B cell (primary cell): ENCODE measurements around the gene HEG1. TPM values are rescaled to one million over a fixed set of nuclear protein-coding genes. Genes with fewer than 3 reads are reported as not detected.

Experiments used
- ATAC-seq: fragments of 200-7000 bp; cut with Tn5 transposase; one replicate; pipeline ENCODE4 v1.10.0; 2021; ENCODE audit warnings: low read depth, mild to moderate bottlenecking, moderate number of reproducible peaks, moderate library complexity
- CTCF ChIA-PET: fragments of 350-600 bp; sonication (Branson Sonifier 250); formaldehyde crosslinking; loops from one replicate; lab custom pipeline; 2021; ENCODE audit warnings: antibody characterized with exemption, inconsistent platforms; lab: Charles Lee
- POLR2A ChIA-PET: fragments of 350-600 bp; sonication (Branson Sonifier 250); formaldehyde crosslinking; loops from one replicate; lab custom pipeline; 2021; ENCODE audit warnings: antibody characterized with exemption; lab: Charles Lee
- DNase-seq: peaks from one replicate; pipeline ENCODE4 v3.0.0; 2013
- H2AFZ ChIP-seq: 2 replicates; pipeline ENCODE4 v1.6.1; 2012; ENCODE audit warnings: mild to moderate bottlenecking, low read depth, low read length; ENCODE audit not compliant: insufficient read depth, poor library complexity, severe bottlenecking
- H3K27ac ChIP-seq, 2 donors: 1 replicate in 1 of 2; 2 replicates in 1 of 2; pipeline ENCODE4 v1.5.1; 2012 to 2013; ENCODE audit warnings: low read length in 2 of 2, mild to moderate bottlenecking in 2 of 2, moderate library complexity in 1 of 2
- H3K27me3 ChIP-seq, 4 experiments: fragments of 200-600 bp in 1 of 4; sonication (generic) in 1 of 4; replicated peaks in 1 of 4; 1 replicate in 2 of 4; 2 replicates in 2 of 4; pipeline versions ENCODE4 v1.6.1 to v1.7.0; 2013 to 2016; ENCODE audit warnings: low read length in 3 of 4, mild to moderate bottlenecking in 2 of 4, mixed read lengths in 1 of 4, moderate library complexity in 1 of 4; ENCODE audit not compliant: insufficient read depth in 4 of 4, control insufficient read depth in 3 of 4; ENCODE audit errors: control extremely low read depth in 1 of 4
- H3K36me3 ChIP-seq, 2 experiments: replicated peaks in 1 of 2; 1 replicate in 1 of 2; 2 replicates in 1 of 2; pipeline versions ENCODE4 v1.6.1 to v1.7.1; 2013; ENCODE audit warnings: low read length in 1 of 2; ENCODE audit not compliant: insufficient read depth in 2 of 2, control insufficient read depth in 1 of 2; ENCODE audit errors: control extremely low read depth in 1 of 2, extremely low read depth in 1 of 2
- H3K4me1 ChIP-seq, 2 donors: fragments of 200-600 bp in 1 of 2; sonication (generic) in 1 of 2; 1 replicate in 1 of 2; 2 replicates in 1 of 2; pipeline versions ENCODE4 v1.5.1 to v1.6.1; 2013 to 2017; ENCODE audit warnings: low read length in 2 of 2; ENCODE audit not compliant: control insufficient read depth in 2 of 2, insufficient read depth in 2 of 2
- H3K4me2 ChIP-seq: replicated peaks from 2 replicates; pipeline ENCODE3; 2012; ENCODE audit warnings: mild to moderate bottlenecking, low read depth, low read length; ENCODE audit not compliant: poor library complexity, severe bottlenecking
- H3K4me3 ChIP-seq, 5 experiments: fragments of 200-600 bp in 1 of 5; sonication (generic) in 1 of 5; 1 replicate in 3 of 5; 2 replicates in 2 of 5; pipeline versions ENCODE4 v1.5.1 to v1.7.0; 2011 to 2016; ENCODE audit warnings: low read length in 4 of 5, mild to moderate bottlenecking in 4 of 5, low read depth in 2 of 5, control low read depth in 1 of 5, moderate library complexity in 1 of 5; ENCODE audit not compliant: insufficient read depth in 1 of 5; ENCODE audit errors: control extremely low read depth in 1 of 5, extremely low read depth in 1 of 5
- H3K79me2 ChIP-seq: fragments of 200-600 bp; sonication (generic); one replicate; pipeline ENCODE4 v1.6.0; 2016; ENCODE audit warnings: low read length; ENCODE audit not compliant: control insufficient read depth, insufficient read depth
- H3K9ac ChIP-seq: fragments of 200-600 bp; sonication (generic); 2 replicates; pipeline ENCODE4 v1.6.1; 2017; ENCODE audit warnings: mild to moderate bottlenecking, low read length, moderate library complexity
- H3K9me3 ChIP-seq, 3 donors: one replicate each; pipeline versions ENCODE4 v1.6.1 to v1.7.1; 2013; ENCODE audit warnings: low read length in 2 of 3; ENCODE audit not compliant: control insufficient read depth in 2 of 3, insufficient read depth in 1 of 3; ENCODE audit errors: control extremely low read depth in 1 of 3
- H4K20me1 ChIP-seq: 2 replicates; pipeline ENCODE4 v1.6.0; 2012; ENCODE audit warnings: mild to moderate bottlenecking, low read length; ENCODE audit not compliant: insufficient read depth, control insufficient read depth, poor library complexity, severe bottlenecking
- H3K27ac Mint-ChIP-seq: one replicate; pipeline ENCODE4 v1.8.0; 2021; ENCODE audit warnings: mixed read lengths
- H3K27me3 Mint-ChIP-seq: one replicate; pipeline ENCODE4 v1.8.0; 2021; ENCODE audit warnings: mixed read lengths
- H3K4me1 Mint-ChIP-seq: one replicate; pipeline ENCODE4 v1.8.0; 2021; ENCODE audit warnings: mixed read lengths
- H3K4me3 Mint-ChIP-seq: one replicate; pipeline ENCODE4 v1.8.0; 2021; ENCODE audit warnings: mixed read lengths
- H3K9me3 Mint-ChIP-seq: one replicate; pipeline ENCODE4 v1.8.0; 2022; ENCODE audit warnings: mixed read lengths; ENCODE audit not compliant: insufficient read depth
- CTCF ChIP-seq: fragments of 200-600 bp; IDR thresholded peaks from one replicate; pipeline ENCODE4 v1.8.0; 2022; ENCODE audit warnings: antibody characterized with exemption, mild to moderate bottlenecking
- EZH2 ChIP-seq: IDR thresholded peaks from 2 replicates; pipeline ENCODE4 v1.6.1; 2012; ENCODE audit warnings: borderline replicate concordance, low read depth, mild to moderate bottlenecking, moderate library complexity, low read length; ENCODE audit not compliant: insufficient read depth, poor library complexity, severe bottlenecking
- WGBS: methylation state at CpG from one replicate; pipeline ENCODE4 v1.1.5; 2013; ENCODE audit warnings: missing lambda C conversion rate; ENCODE audit not compliant: insufficient coverage; 5-methylcytosine and 5-hydroxymethylcytosine counted together
- intact Hi-C: fragments of 100-400 bp; cut with micrococcal nuclease; formaldehyde crosslinking; loops from one replicate; pipeline ENCODE4 v1.10.0; 2022
- polyA plus RNA-seq: library from polyadenylated mRNA; depleted of rRNA; stranded (reverse); fragments of >200 nt; gene quantifications from 2 replicates; pipeline ENCODE4 v1.2.3, GENCODE V29; 2012
- small RNA-seq: library from RNA; depleted of rRNA; stranded (forward); fragments of <200 nt; gene quantifications from one replicate; pipeline ENCODE3, GENCODE V24; 2012; ENCODE audit warnings: low replicate concordance, low read depth; ENCODE audit not compliant: insufficient read length
- total RNA-seq, 2 donors: library from RNA; stranded (reverse); fragments of 120-200 nt in 1 of 2; gene quantifications; 1 replicate in 1 of 2; 2 replicates in 1 of 2; pipeline versions ENCODE4 v1.2.3 to v1.2.4, GENCODE V29; 2013 to 2022

HEG1 gene
- total and polyA plus RNA-seq, 2 donors (not counting 1 experiment from before 2014, with no cell fraction given), result 5.1 to 9.2 TPM

- 100% methylated on average over 2 of the region's 2 CpGs for WGBS
- Histone ChIP-seq H3K9me3 (no peaks in the 10 kb centered on the region), H3K4me2 (no peak overlapping the region), H3K4me1 (no peaks in the 10 kb centered on the region), H3K9ac (no peak overlapping the region), H3K36me3 (no peaks in the 10 kb centered on the region), H2AFZ (no peak overlapping the region), H3K4me3 (no peak overlapping the region), H3K27ac (no peak overlapping the region), H3K79me2 (no peaks in the 10 kb centered on the region), H3K27me3 (peaks cover 0 to 2% (median 0%) of the 10 kb centered on the region in 4 experiments), H4K20me1 (no peaks in the 10 kb centered on the region)
- intact Hi-C loops, result no loop called here
- DNase-seq (no peak), ATAC-seq (no peak)
- Mint-ChIP-seq H3K27ac (no peak overlapping the region), H3K4me3 (no peak overlapping the region), H3K9me3 (no peaks in the 10 kb centered on the region), H3K4me1 (no peaks in the 10 kb centered on the region), H3K27me3 (peaks cover 22% of the 10 kb centered on the region)
- TF ChIP-seq EZH2 (no peak), CTCF (no peak)
- POLR2A ChIA-PET, result no interaction called here
- CTCF ChIA-PET, result no interaction called here
These were observed 137.3 kb downstream of the HEG1 start for GRCh38 chr3:124918524-124918923.

- Mint-ChIP-seq H3K27me3 (peaks cover 24% of the 10 kb centered on the region), H3K4me3 (no peak overlapping the region), H3K27ac (no peak overlapping the region), H3K4me1 (no peaks in the 10 kb centered on the region), H3K9me3 (no peaks in the 10 kb centered on the region)
- H3K27me3 ChIP-seq, result peaks cover 0 to 4% (median 1%) of the 10 kb centered on the region in 4 experiments
- intact Hi-C loops, result no loop called here
- no peaks in the 10 kb centered on the region for H3K36me3 ChIP-seq
- no peak overlapping the region for H3K4me2 ChIP-seq
- whole genome bisulfite sequencing, result 88% methylated on average over 6 of the region's 8 CpGs
- no peak overlapping the region for H3K4me3 ChIP-seq
- H4K20me1 ChIP-seq, result no peaks in the 10 kb centered on the region
- H3K79me2 ChIP-seq, result no peaks in the 10 kb centered on the region
- DNase-seq, result no peak
- no peak overlapping the region for H2AFZ ChIP-seq
- ChIA-PET CTCF (interaction anchor here (1.1 kb wide), 1 partner anchor 16 kb away, joined by 3 read pairs; no protein-coding TSS in a partner anchor), POLR2A (no interaction called here)
- no peak for ATAC-seq
- H3K9me3 ChIP-seq, result no peaks in the 10 kb centered on the region
- H3K27ac ChIP-seq, result no peak overlapping the region
- H3K9ac ChIP-seq, result no peak overlapping the region
- no peaks in the 10 kb centered on the region for H3K4me1 ChIP-seq
- TF ChIP-seq EZH2, result no peak
- no peak for TF ChIP-seq CTCF
These were observed 138.9 kb downstream of the HEG1 start for GRCh38 chr3:124916837-124917409.

Small RNA genes within 50 kb of the gene (small RNA-seq; reads per million reads assigned to genes)
- not detected for gene RNA5SP137

Other genes starting within 250 kb of the HEG1 start
- 0.54 and 1.4 TPM in 2 replicates for gene ITGB5, start 168.6 kb downstream of the HEG1 start, total RNA-seq
- gene ITGB5, start 168.6 kb downstream of the HEG1 start, polyA plus RNA-seq, result 0.15 and 0.76 TPM in 2 replicates
- not detected in 2 replicates for gene MUC13, start 121.2 kb downstream of the HEG1 start, total RNA-seq
- gene MUC13, start 121.2 kb downstream of the HEG1 start, polyA plus RNA-seq, result not detected in 2 replicates
- gene SLC12A8, start 156.8 kb upstream of the HEG1 start, total RNA-seq, result 0.57 and 0.95 TPM in 2 replicates
- gene SLC12A8, start 156.8 kb upstream of the HEG1 start, polyA plus RNA-seq, result 0.61 and 1.1 TPM in 2 replicates